Parathyroid adenoma (tissue), 2 donors: ENCODE results near the gene OSR1.

Experiments
- H2AFZ ChIP-seq: fragments of 300-600 bp; sonication (generic); one replicate; pipeline ENCODE4 v1.7.0; 2017; ENCODE audit warnings: antibody characterized with exemption, mild to moderate bottlenecking
- H3K27ac ChIP-seq: fragments of 300-600 bp; sonication (generic); one replicate; pipeline ENCODE4 v1.7.0; 2017
- H3K27me3 ChIP-seq: fragments of 300-600 bp; sonication (generic); one replicate; pipeline ENCODE4 v1.7.0; 2017; ENCODE audit warnings: low read length; ENCODE audit not compliant: control insufficient read depth, insufficient read depth
- H3K36me3 ChIP-seq: fragments of 300-600 bp; sonication (generic); one replicate; pipeline ENCODE4 v1.7.0; 2017; ENCODE audit warnings: low read length; ENCODE audit not compliant: control insufficient read depth, insufficient read depth
- H3K4me1 ChIP-seq: fragments of 300-600 bp; sonication (generic); one replicate; pipeline ENCODE4 v1.7.0; 2017; ENCODE audit warnings: control low read depth
- H3K4me2 ChIP-seq: fragments of 300-600 bp; sonication (generic); one replicate; pipeline ENCODE4 v1.7.0; 2017; ENCODE audit warnings: low read length
- H3K4me3 ChIP-seq: fragments of 300-600 bp; sonication (generic); one replicate; pipeline ENCODE4 v1.7.0; 2017; ENCODE audit warnings: low read depth, low read length
- H3K79me2 ChIP-seq: fragments of 300-600 bp; sonication (generic); one replicate; pipeline ENCODE4 v1.7.0; 2017; ENCODE audit warnings: control low read depth
- H3K9ac ChIP-seq: fragments of 300-600 bp; sonication (generic); one replicate; pipeline ENCODE4 v1.7.0; 2017; ENCODE audit warnings: mild to moderate bottlenecking
- H3K9me3 ChIP-seq: fragments of 300-600 bp; sonication (generic); one replicate; pipeline ENCODE4 v1.7.0; 2017; ENCODE audit warnings: low read length; ENCODE audit not compliant: control insufficient read depth
- TF ChIP-seq, protein P1 (sequence below): fragments of 300-600 bp; sonication (generic); IDR thresholded peaks from one replicate; pipeline ENCODE4 v1.7.0; 2017; ENCODE audit warnings: antibody characterized with exemption, mild to moderate bottlenecking
- donor health status: primary hyperparathyroidism.

Gene OSR1

DNA sequence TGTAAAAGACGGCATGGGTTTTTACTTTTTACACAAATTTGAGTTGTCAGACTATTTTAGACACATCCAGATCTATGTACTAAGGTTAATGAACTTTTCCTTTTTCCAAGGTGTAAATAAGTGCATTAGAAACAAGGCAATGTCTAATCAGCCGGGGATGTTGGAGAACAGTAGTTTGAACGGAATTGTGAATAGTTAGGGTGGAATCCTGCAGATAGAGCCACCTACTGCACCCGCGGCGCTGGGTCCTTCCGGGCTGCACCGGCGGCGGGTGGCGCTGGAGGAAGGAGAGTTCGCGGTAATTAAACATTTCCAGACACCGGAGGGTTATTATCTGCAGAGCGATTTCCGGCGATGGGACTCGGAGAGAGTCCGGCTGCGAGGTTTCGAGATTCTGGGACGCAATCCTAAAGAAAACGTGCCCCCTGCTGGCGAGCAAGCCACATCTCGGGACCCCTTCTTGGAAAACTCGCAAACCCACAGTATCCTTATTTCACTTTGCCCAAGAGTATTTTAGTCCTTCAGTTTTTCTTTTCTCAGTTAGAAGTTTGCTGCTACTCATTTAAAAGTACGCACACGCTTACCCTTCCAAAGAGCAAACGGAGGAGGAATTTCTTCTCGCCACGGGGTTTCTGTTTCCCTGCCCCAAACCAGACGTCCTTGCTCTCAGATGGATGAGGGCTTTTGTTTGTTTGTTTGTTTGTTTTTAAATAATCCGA, 4.5 kb upstream of the OSR1 start:
- H3K4me3 ChIP-seq, result peak overlapping the region; percentile 59
- H3K79me2 ChIP-seq, result no peaks in the 10 kb centered on the region
- H3K27ac ChIP-seq, result no peak overlapping the region
- no peaks in the 10 kb centered on the region for H3K36me3 ChIP-seq
- H3K27me3 ChIP-seq, result no peaks in the 10 kb centered on the region
- TF ChIP-seq, protein P1, sequence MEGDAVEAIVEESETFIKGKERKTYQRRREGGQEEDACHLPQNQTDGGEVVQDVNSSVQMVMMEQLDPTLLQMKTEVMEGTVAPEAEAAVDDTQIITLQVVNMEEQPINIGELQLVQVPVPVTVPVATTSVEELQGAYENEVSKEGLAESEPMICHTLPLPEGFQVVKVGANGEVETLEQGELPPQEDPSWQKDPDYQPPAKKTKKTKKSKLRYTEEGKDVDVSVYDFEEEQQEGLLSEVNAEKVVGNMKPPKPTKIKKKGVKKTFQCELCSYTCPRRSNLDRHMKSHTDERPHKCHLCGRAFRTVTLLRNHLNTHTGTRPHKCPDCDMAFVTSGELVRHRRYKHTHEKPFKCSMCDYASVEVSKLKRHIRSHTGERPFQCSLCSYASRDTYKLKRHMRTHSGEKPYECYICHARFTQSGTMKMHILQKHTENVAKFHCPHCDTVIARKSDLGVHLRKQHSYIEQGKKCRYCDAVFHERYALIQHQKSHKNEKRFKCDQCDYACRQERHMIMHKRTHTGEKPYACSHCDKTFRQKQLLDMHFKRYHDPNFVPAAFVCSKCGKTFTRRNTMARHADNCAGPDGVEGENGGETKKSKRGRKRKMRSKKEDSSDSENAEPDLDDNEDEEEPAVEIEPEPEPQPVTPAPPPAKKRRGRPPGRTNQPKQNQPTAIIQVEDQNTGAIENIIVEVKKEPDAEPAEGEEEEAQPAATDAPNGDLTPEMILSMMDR, result peak; percentile 51
- peak overlapping the region; percentile 3 for H2AFZ ChIP-seq
- H3K9ac ChIP-seq, result no peak overlapping the region
- no peaks in the 10 kb centered on the region for H3K4me1 ChIP-seq
- peak overlapping the region; percentile 85 for H3K4me2 ChIP-seq
- no peaks in the 10 kb centered on the region for H3K9me3 ChIP-seq

DNA sequence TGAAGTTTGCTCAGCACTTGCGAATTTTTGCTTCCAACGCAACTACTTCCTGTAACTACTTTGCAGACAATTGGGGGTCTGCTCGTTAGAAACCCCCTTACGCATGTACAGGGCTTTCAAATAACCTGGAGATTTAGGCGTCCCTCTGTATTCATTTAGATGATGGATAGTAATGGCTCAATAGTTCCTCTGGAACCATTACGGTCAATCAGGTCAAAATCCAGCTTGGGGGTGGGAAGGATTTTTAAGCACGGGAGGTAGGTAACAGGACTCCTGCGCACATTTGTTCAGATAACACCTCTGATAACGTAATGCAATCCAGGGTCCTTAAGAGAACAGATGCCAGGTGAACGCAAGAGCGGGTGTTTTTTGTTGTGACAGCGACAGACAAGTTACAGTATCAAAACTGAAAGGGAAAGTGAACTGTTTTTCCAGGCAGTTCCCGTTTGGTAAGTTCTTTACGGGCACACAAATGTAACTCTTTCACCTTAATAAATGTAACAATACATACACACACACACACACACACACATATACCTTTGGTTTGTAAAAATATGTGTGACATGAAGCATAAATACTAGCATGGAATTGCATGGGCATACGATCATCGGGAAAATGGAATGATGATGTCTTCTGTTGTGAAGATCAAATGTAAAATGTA, 3.8 kb upstream of the OSR1 start:
- H3K27me3 ChIP-seq, result no peaks in the 10 kb centered on the region
- H3K36me3 ChIP-seq, result no peaks in the 10 kb centered on the region
- TF ChIP-seq, protein P1, result no peak
- H3K9me3 ChIP-seq, result no peaks in the 10 kb centered on the region
- H3K4me3 ChIP-seq, result peak overlapping the region; percentile 59
- H3K27ac ChIP-seq, result no peak overlapping the region
- H2AFZ ChIP-seq, result peak overlapping the region; percentile 3
- no peaks in the 10 kb centered on the region for H3K79me2 ChIP-seq
- peak overlapping the region; percentile 85 for H3K4me2 ChIP-seq
- no peaks in the 10 kb centered on the region for H3K4me1 ChIP-seq
- H3K9ac ChIP-seq, result no peak overlapping the region

DNA sequence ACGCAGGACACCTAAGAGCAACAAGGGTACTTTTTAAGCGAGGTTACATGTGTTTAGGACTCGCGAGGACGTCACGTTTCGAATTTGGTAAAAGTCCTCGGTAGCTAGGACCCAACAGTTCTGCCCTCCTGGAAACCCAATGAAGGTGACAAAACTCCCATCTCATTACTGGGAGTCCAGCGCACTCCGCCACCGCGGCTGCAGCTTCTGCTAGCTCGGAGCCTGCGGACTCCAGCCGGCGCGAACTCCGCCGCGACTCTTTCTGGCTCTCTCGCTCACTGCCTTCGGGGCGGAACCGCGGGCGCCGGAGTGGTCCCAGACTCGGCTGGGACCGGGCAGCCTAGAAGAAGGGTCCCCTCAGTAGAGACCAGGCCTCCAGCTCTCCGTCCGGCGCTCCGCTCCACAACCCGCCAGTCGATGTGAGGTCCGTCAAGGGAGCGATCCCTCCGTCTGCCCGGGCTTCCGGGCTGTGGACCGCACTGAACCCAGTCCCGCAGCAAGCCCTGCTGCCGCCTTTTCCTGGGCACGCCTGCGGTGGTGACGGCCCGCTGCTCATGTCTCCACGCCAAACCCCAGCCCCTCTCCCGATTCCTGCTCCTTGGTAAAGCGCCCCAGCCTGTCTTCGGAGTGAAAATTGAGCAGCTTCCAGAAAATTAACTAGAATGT, 3.0 kb upstream of the OSR1 start:
- Histone ChIP-seq H3K36me3 (no peaks in the 10 kb centered on the region), H3K9ac (no peak overlapping the region), H2AFZ (no peak overlapping the region), H3K27me3 (peaks cover 4% of the 10 kb centered on the region), H3K79me2 (no peaks in the 10 kb centered on the region), H3K4me1 (no peaks in the 10 kb centered on the region), H3K4me2 (peak overlapping the region; percentile 85), H3K4me3 (peak overlapping the region; percentile 59), H3K27ac (no peak overlapping the region), H3K9me3 (no peaks in the 10 kb centered on the region)
- TF ChIP-seq, protein P1, result no peak

DNA sequence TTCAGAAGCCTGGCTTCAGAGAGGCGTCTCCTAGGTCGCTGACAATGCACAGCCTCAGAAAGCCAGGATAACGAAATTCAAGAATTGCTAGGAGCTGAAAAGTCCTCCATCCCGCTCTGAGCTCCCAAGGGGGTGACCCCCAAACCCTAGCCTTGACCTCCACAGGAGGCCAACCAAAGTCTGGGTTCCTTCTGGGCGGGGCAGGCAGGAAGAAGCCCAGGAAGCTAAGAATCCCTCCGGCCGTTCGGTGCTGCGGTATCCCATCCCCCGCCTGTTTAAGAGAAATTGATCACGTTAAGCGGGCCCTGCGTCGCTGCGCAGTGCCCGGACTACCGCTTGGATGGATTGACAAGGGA, 2.5 kb upstream of the OSR1 start:
- Histone ChIP-seq H3K79me2 (no peaks in the 10 kb centered on the region), H3K9ac (no peak overlapping the region), H3K4me1 (no peaks in the 10 kb centered on the region), H3K4me2 (peak overlapping the region; percentile 85), H3K27me3 (peaks cover 6% of the 10 kb centered on the region), H3K9me3 (no peaks in the 10 kb centered on the region), H3K4me3 (peak overlapping the region; percentile 59), H3K27ac (no peak overlapping the region), H3K36me3 (no peaks in the 10 kb centered on the region), H2AFZ (no peak overlapping the region)
- TF ChIP-seq, protein P1, result no peak
